Activated CD4-positive, alpha-beta T cell treated with anti-CD3 and anti-CD28 coated beads for 4 hours (primary cell): ENCODE data around the gene TBX2.

Source experiments
- DNase-seq, 2 donors: peaks; one replicate each; pipeline ENCODE4 v3.0.0-alpha.2; 2020

Gene TBX2

DNA sequence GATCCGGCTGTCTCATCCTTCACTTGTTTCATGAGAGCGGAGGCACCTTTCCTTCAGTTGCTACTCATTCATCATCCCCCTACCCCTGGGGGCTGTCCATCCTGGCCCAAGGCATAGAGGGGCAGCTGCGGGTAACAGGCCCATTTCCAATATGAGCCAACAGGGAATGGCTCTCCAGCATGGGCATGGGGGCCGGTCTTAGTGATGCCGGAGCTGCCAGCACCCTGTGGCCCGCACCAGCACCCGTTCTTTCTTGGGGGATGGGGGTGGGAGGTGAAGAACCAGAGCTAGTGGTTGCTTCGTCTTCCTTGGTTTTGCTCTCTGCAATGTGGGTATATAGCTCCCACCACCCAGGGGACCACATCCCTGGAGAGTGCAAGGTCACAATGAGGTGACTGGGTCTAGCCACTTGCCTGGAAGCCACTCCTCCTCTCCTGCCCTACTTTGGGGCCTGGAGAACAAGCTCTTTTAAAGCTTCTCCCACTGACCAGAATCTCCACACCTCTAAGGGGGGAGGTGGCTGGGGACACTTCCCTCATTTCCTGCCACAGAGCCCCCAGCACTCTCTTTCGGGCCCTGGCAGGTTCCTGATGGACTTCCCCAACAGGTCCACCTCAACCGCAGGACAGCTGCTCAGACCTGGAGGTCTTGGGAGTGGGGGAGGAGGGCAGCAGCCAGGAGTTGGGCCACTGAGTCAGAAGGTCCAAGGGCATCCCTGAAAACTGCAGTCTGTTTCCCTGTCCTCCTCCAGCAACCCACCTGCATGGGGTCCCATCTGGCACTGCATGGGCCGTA is 11.9 kb upstream of the TBX2 start:
- DNase-seq = no peak

DNA sequence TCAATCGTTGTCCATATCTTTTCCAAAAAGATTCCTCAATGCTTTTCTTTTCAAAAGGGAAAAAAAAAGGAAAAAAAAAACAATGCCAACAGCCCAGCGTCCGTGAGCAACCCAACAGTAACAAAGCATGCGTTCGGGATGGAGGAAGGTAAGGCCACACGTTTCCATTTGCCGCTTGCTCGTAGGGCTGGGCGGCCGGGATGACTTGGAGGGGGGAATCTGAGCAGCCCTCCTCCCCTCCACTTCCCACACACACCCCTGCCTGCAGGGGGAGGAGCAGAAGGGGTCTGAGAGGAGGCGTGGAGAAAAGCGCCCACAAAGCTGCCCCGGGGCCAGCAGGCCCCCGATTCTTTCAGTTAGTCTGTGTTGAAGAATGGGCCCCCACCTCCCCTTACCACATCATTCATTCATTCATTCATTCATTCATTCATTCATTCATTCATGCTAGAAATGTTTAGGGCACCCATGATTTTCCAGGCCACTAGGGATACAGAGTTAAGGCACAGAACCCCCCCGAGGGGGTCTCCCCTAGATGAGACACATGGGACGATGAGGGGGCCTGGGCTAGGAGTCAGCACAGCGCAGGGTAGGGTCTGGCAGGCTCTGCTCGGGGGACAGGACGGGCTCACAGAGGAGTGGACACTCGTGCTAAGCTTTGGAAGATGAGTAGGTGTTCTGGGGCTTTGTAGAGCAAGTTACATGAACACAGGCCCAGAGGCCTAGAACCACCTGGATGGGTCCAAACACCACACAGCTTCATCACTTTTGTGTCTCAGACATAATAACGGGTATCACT is 10.9 kb upstream of the TBX2 start:
- no peak for DNase-seq

DNA sequence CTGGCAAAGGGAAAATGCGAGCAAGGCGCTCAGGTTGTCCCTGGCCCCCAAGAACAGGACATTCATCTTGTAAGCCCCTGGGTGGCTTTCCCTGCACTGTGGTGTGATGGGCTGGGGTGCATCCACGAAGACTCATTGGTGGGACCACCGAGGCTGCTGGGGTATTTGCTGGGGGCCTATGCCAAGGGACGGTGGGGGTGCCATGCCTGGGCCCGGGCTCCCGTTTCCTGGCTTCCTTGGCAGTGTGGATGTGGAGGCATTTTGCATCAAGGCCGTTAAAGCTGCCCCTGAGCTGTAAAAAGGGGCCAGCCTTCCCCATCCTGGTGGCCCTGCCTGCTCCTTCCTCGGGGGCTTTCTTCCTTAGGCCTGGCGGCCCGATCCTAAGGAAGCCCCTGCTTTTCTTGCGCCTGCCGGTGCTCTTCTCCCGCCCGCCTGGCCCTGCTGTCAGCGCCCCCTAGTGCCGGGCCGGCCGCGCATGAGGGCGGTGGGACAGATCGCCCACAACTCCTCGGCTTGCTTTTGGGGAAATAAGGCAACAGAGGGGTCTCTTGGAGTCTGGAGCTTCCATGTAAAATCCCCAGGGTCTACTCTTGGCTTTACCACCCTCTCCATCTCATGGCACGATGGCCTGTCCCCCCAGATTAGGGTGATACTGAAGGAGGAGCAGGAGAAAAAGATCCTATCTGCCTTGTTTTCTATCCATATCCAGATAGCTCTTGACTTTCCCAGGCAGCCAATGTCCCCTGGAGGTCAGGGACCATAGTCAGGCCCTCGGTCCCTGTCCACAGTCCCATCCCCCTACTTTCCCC is 9.8 kb upstream of the TBX2 start:
- DNase-seq = peak in 1 of 2 donors; percentile 37

DNA sequence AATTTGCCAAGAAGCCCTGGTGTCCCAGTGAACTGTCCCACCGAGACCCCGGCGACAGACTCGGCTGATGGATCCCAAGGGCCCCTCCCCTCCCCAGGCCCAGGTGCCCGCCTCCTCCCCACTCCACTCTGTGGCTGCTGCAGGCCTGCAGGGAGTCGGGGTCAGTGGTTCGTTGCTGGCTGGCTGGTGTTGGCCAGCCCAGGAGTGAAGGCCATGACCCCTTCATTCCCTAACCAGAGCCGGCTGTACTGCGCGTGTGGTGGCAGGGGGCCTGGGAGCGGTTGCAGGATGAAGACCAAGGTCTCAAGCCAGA is 9.2 kb upstream of the TBX2 start:
- DNase-seq = no peak

DNA sequence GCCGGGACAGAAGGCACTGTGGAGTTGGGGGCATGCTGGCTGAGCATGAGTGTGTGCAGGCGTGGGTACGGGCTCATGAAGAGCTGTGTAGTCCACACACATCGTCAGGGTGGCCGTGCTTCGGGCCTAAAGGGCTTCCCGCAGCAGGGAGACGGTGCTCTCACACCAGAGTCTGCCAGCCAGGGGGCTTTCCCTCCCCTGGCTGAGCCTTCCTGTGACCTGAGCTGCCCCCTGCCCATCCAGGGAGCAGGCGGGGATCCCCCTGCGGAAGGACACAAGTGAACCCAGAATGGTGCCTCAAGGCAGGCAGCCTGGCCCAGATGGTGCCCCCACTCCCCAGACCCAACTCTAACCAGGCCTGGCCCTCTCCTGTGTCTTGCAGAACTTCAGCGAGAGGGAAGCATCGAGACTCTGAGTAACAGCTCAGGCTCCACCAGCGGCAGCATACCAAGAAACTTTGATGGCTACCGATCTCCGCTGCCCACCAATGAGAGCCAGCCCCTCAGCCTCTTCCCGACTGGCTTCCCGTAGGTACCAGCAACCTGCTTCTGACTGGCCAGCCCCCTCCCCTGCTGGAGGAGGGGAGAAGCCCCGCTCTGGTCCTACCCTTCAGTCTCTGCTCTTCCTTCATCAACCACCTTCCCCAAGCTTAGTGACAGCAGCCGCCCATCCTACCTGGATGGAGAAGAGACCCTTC is 7.9 kb upstream of the TBX2 start:
- DNase-seq = no peak

DNA sequence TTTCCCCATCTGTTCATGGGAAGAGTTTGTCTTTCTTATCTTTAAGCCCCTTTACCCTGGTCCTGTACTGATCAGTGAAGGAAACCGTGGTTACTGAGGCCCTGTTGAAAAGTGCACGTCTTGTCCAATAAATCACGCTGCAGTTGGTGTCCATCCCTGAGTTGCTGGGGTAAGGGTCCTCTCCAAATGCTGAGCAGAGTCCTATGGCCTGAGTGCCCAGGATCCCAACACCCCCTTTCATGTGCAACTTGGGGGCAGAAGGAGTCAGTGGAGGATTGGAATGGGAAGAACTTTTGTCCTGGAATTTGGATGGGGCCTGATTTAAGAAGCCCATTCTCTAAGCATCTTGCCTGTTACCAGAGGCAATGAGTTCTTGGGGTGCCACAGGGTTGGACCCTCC is 7.0 kb upstream of the TBX2 start:
- DNase-seq = no peak

DNA sequence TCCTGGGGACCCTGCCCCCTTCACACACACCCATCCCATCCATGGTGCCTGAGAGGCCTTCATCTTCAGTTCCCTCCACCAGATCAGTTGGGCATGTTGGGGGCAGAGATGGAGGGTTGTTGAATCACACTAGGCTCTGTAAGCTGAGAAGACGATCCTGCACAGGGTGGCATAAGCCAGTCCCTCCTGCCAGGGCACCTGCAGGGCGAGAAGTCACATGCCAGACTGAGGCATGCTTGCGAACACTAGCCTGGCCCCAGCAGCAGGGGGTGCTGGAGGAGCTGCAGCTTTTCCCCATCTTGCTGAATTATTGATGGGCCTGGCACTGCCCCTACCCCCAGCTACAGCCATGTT is 6.1 kb upstream of the TBX2 start:
- DNase-seq = no peak

DNA sequence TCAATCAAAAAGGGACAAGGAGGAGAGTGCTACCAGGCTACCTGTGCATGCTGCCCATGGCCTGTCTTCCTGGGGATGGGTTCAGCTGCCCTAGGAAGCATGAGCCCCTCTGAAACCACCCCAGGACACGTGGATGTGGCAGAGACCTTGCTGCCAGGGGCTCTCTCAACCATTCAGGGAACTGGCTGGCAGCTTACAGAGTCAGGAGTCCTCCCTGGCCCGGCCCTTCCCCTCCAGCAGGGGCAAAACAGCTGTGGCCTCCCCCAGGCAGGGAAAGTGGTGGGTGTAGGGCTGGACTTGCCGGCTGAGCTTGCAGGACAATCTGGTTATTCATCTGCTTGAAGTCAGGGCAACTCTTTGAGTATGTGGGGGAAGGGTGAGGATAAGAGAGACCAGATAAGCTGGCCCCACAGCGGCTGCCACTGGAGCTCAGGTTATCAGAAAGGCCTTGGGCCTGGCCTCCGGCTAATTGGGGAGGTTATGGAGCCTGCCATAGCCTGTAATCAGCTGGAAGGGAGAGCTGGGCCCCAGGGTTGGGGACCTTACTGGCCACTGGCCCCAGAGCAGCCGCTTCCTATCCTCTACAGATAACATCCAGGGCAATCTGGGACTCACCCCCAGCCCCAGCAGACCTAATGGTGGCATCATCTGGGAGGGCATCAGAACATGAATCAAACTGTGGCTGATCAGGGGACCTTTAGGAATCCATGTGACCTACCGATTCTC is 5.6 kb upstream of the TBX2 start:
- DNase-seq = no peak

DNA sequence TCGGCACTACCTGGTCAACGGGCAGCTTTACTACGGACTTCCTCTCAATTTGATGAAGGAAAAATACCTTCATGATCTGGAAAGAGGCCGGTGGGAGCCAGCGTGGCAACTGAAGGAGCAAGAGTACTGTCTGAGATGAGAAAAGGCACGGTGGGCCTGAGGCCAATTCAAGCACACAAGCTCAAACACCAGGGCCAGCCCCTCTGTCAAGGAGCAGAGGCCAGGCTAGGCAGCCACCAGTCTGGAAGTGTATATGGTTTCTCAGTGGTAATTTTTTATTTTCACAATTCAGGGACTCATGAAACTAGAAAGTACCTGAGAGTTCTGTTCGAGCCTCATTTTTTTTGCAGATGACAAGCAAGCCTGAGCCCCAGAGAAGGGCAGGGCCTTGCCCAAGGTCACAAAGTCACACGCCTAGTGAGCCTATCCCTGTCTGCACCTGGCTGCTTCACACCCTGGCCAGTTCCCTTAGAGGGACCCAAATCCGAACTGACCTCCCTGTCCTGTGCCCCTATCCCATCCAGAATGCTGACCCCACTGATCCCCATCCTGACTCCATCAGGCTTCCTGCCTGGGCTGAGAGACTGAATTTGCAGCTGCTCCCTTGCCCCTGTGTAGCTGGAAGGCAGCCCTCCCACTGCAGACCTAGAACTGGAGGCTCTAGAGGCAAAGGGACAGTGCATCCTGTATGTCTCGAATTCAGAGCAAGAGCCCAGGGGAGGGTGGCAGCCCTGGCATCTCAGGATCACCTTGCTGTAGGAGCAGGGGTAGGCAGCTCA is 4.8 kb upstream of the TBX2 start:
- DNase-seq = no peak

DNA sequence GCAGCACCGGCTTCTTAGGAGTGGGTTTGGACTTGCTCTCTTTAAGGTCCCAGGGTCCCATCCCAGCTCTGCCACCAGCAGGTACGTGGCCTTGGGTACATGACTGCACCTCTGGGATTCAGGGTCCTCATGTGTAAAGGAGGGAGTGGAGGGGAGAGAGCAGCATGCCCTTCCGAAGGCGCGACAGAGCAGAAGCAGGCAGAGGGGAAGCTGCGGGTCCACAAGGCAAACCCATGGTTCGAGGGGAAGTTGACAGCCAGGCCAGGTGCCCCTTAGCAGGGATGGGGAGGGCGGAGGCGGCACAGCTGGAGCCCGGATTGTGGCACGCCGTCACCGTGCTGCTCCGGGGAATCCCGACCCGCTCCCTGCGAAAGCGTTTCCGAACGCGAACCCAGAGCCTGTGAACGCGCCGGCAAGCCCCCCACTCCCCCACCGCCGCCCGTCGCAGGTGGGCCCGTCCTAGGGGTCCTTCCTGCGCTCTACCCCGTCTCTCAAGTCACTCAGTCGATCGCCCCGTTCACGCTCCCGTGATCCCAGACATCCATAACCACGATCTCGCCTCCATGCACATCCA is 4.1 kb upstream of the TBX2 start:
- no peak for DNase-seq

DNA sequence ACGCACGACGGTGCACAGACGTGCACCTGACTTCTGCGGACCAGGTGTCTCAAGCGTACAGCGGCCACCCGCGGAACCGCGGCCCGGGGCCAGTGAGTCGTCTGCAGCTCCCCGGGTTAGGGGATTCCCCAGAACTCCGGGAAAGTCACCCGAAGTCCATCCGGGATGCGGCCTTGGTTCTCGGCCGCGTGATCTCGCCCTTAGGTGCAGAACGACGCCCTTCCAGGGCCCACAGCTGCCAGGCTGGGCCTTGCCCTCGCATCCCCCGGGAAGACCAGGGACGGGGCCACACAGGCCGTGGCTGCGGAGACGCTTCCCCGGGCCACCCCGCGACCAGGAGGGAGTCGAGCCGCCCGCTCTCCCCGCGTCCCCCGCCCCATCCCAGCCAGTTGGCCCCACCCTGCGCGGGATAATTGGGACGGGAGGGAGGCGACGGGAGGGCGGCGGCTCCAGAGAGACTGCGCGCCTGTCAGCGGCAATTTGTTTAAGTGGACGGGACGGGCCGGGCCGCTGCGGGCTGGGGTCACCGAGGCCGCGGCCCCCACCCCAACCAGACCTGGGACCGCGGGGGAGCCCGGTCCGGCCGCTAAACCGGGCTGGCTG is 3.6 kb upstream of the TBX2 start:
- no peak for DNase-seq

DNA sequence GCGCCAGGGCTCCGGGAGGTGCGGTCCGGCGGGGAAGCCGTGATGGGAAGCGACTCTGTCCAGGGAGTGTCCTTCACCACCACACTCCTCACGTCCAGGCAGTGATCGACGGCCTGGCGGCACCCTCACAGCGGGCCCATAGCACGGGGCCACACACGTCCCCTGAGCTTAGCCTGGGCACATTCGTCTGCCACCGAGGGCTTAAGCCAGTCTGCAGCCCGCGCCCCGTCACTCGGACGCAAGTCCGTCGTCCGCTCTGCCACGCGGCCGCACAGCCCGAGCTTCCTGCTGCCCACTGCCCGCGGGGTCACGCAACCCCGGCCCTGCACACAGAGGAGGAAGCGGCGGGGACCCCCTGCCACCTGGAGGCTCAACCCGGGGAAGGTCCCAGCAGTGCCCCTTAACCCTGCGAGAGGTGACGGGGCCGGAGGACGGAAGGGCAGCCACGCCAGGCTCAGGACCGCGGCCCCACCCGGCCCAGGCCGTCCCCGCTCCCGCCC is 3.0 kb upstream of the TBX2 start:
- DNase-seq = no peak

DNA sequence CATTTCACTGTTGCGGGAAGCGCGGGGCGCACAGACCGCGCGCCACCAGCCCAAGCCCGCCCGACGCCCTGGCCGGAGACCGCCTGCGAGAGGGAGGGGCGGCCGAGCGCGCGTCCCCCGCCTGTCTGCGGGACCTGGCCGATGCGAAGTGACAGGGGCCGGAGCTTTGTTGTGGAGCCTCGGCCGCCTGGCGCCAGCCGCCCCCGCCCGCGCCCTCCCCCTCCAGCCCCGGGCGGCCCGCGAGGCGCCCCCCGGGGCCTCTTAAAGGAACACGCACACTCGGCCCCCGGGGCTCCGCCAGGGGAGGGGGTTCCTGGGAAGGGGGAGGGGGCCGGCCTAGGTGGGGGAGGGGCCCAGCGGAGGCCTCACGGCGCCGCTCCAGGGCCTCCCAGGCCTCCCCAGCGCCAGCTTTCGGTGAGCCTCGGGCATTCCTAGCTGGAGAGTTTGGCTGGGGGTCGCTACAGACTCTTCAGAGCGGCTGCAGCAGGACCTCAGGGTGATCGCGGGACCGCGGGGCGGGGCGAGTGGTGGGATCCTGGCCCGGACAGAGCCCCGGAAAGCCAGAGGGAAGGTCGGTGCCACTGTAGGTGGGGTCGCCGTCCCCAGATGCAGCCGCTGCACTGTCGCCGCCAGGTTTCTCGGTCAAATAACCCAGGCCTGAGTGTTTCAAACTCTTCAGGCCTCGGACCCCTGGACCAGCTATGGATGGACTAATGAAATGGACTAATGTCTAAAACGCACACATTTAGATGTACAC is 2.4 kb upstream of the TBX2 start:
- DNase-seq = no peak

DNA sequence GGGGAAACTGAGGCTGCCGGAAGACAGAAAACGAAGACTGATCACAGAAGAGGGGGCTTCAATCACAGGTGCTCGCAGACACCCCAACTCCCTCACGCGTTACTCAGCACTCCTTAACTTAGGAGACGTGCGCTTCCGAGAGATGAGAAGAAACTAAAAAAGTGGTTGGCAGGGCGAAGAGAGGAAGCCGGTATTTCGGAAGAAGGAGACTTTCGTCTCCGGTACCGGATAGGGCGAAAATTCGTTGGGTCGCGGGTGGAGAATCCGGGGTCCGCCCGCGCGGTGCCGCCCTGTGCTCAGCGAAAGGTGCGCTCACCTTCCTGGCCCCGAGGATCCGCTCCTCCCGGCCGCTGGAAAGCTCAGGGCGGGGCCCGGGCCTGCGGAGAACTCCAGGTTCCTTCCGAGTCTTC is 917 bp upstream of the TBX2 start:
- DNase-seq = no peak

DNA sequence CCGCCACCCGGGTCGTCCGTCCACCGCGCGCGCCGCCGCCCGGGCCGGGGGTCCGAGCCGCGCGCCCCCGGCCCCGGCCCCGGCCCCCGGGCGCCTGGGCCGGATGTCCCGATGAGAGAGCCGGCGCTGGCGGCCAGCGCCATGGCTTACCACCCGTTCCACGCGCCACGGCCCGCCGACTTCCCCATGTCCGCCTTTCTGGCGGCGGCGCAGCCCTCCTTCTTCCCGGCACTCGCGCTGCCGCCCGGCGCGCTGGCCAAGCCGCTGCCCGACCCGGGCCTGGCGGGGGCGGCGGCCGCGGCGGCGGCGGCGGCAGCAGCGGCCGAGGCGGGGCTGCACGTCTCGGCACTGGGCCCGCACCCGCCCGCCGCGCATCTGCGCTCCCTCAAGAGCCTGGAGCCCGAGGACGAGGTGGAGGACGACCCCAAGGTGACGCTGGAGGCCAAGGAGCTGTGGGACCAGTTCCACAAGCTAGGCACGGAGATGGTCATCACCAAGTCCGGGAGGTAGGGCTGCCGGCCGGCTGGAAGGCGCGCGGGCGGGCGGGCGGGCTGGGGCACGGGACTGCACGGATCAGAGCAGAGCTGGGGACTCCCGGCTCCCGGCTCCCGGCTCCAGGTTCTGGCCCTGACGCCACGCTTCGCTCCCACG is 548 bp downstream of the TBX2 start:
- no peak for DNase-seq

DNA sequence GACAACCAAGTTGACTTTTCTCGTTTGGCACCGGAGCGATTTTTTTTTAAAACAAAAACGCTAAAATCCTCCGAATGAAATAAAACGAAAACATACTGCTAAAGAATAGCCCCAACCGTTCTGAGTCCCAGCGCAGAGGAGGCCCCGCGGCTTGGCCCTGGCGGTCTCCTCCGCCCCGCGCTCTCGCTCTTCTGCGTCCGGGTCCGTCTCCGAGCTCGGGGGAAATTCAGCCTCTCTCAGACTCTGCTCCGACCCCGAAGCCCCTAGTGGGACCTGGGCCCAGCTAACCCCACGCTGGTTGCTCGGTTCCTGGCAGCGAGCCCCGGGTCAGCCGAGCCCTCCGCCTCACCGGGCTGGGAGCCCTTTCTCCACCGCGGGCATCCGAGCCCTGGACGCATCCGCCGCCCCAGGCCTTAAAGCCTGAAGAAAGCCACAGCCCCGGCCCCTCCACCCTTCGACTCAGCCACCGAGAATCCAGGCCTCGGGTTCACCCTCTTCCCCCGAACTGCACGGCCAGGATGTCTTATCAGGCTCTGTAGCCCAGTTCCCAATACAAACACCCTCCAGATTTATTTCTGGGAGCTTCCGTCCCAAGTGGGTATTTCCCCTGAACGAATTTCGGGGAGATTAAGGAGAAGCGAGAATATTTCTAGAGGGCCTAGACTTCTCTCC is 1.2 kb downstream of the TBX2 start:
- no peak for DNase-seq

DNA sequence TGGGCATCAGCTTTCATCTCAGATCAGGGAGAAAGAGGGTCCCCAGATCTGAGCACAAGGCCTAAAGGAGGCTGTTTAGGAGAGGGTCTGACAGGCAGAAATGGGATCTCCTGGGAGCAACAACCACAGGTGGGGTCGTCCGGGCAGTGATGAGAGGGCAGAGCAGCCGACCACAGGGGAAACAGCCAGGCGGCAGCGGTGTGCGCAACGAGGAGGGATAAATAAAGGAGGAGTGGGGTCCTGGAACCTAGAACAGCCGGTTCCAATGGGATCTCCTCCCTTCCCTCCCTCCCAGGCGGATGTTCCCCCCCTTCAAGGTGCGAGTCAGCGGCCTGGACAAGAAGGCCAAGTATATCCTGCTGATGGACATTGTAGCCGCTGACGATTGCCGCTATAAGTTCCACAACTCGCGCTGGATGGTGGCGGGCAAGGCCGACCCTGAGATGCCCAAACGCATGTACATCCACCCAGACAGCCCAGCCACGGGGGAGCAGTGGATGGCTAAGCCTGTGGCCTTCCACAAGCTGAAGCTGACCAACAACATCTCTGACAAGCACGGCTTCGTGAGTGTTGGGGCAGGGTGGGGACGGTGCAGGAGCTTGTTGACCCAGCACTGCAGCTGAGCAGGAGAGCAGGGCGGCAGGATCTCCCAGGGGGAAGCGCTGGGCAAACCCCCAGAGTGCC is 1.9 kb downstream of the TBX2 start:
- no peak for DNase-seq

DNA sequence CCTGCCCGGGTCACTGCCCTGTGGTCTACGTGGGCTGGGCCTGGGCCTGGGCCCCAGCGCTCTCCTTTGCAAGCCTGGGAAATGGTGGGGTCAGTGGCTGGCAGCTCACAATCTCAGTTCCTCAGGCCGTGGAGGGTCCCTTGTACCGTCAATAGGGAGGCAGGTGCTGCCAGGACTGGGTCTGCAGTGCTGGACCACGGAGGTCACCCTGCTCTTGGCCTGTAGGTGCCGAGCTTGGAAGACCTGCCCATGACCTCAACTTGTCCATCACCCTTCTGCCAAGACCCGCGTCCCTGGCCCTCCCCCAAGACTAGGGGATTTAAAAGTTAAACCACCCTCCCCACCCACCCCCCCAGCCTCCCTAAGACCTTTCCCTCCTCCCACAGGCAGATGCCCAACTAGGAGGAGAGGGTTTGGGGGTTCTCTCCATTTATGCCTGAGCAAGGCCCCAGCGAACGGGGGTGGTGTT is 2.5 kb downstream of the TBX2 start:
- DNase-seq = no peak
